ENCODE data around the gene OMP.

The OMP gene

GRCh38 chr11:77122576-77123212, 20.1 kb downstream of the OMP start:
- DNase-seq (ENCODE audit: low read depth in 2 of 2) = no peak

GRCh38 chr11:77123591-77123990, 21.0 kb downstream of the OMP start:
- no peak for DNase-seq (ENCODE audit: low read depth in 2 of 2)

GRCh38 chr11:77124041-77124440, 21.4 kb downstream of the OMP start:
- DNase-seq (ENCODE audit: low read depth in 2 of 2) = no peak

GRCh38 chr11:77124488-77124887, 21.8 kb downstream of the OMP start:
- DNase-seq (ENCODE audit: low read depth in 2 of 2) = no peak

- no peak for DNase-seq (ENCODE audit: low read depth in 2 of 2)
Measured at GRCh38 chr11:77125191-77125590, 22.6 kb downstream of the OMP start.

- DNase-seq (ENCODE audit: low read depth in 2 of 2) = no peak
Measured at GRCh38 chr11:77125695-77126094, 23.1 kb downstream of the OMP start.

- no peak for DNase-seq (ENCODE audit: low read depth in 2 of 2)
Measured at GRCh38 chr11:77126156-77126775, 23.6 kb downstream of the OMP start.

- DNase-seq (ENCODE audit: low read depth in 2 of 2) = no peak
Measured at GRCh38 chr11:77126861-77127234, 24.2 kb downstream of the OMP start.

- DNase-seq (ENCODE audit: low read depth in 2 of 2) = peak in 1 of 2 donors; percentile 15
Measured at GRCh38 chr11:77127235-77127911, 24.7 kb downstream of the OMP start.

GRCh38 chr11:77127920-77128691, 25.5 kb downstream of the OMP start, which contains the start of gene MYO7A:
TSS of gene MYO7A (plus strand) at chr11:77128246. CDS start at chr11:77130635, 2,389 bp downstream.
- no peak for DNase-seq (ENCODE audit: low read depth in 2 of 2)

- DNase-seq (ENCODE audit: low read depth in 2 of 2) = no peak
Measured at GRCh38 chr11:77129069-77129841, 26.6 kb downstream of the OMP start.

- no peak for DNase-seq (ENCODE audit: low read depth in 2 of 2)
Measured at GRCh38 chr11:77129842-77130756, 27.5 kb downstream of the OMP start.

- DNase-seq (ENCODE audit: low read depth in 2 of 2) = no peak
Measured at GRCh38 chr11:77130763-77131513, 28.3 kb downstream of the OMP start.

- DNase-seq (ENCODE audit: low read depth in 2 of 2) = no peak
Measured at GRCh38 chr11:77131560-77131959, 28.9 kb downstream of the OMP start.

- no peak for DNase-seq (ENCODE audit: low read depth in 2 of 2)
Measured at GRCh38 chr11:77135069-77135468, 32.4 kb downstream of the OMP start.

- DNase-seq (ENCODE audit: low read depth in 2 of 2) = no peak
Measured at GRCh38 chr11:77136074-77136473, 33.4 kb downstream of the OMP start.

GRCh38 chr11:77136784-77137420, 34.3 kb downstream of the OMP start:
- DNase-seq (ENCODE audit: low read depth in 2 of 2) = no peak

GRCh38 chr11:77137421-77137820, 34.8 kb downstream of the OMP start:
- DNase-seq (ENCODE audit: low read depth in 2 of 2) = no peak

- no peak for DNase-seq (ENCODE audit: low read depth in 2 of 2)
Measured at GRCh38 chr11:77138106-77138649, 35.5 kb downstream of the OMP start.

Data from stimulated activated CD8-positive, alpha-beta memory T cell treated with anti-CD3 and anti-CD28 coated beads, Interleukin-15, amount 100 ng/mL, for 48 hours (primary cell).